Heart left ventricle (tissue), 16 donors: ENCODE measurements around the gene ASCL2. TPM values are rescaled to one million over a fixed set of nuclear protein-coding genes. Genes with fewer than 3 reads are reported as not detected.

Experiments
- ATAC-seq, 4 donors: fragments of 200-7000 bp; cut with Tn5 transposase; one replicate each; pipeline ENCODE4 v1.9.1; 2020 to 2022; ENCODE audit warnings: moderate library complexity in 4 of 4, mild to moderate bottlenecking in 3 of 4, moderate number of reproducible peaks in 1 of 4
- DNase-seq, 5 donors: peaks; one replicate each; pipeline ENCODE4 v3.0.0-alpha.2; 2020
- H3K27ac ChIP-seq, 12 donors: fragments of 200-600 bp; sonication (generic) in 4 of 12; one replicate each; pipeline versions ENCODE4 v1.5.0 to v1.8.0; 2016 to 2022; ENCODE audit warnings: mild to moderate bottlenecking in 2 of 12
- H3K27me3 ChIP-seq, 9 donors: fragments of 200-600 bp; sonication (generic) in 2 of 9; one replicate each; pipeline versions ENCODE4 v1.5.1 to v1.8.0; 2016 to 2022; ENCODE audit warnings: mild to moderate bottlenecking in 3 of 9
- H3K36me3 ChIP-seq, 9 donors: fragments of 200-600 bp; sonication (generic) in 2 of 9; one replicate each; pipeline versions ENCODE4 v1.5.0 to v1.8.0; 2018 to 2022; ENCODE audit warnings: mild to moderate bottlenecking in 2 of 9
- H3K4me1 ChIP-seq, 12 donors: fragments of 200-600 bp; sonication (generic) in 4 of 12; one replicate each; pipeline versions ENCODE4 v1.5.0 to v1.8.0; 2016 to 2022; ENCODE audit warnings: mild to moderate bottlenecking in 3 of 12
- H3K4me3 ChIP-seq, 12 donors: fragments of 200-600 bp; sonication (generic) in 4 of 12; one replicate each; pipeline versions ENCODE4 v1.5.0 to v1.8.0; 2017 to 2022; ENCODE audit warnings: mild to moderate bottlenecking in 9 of 12, moderate library complexity in 4 of 12
- H3K9me3 ChIP-seq, 12 donors: fragments of 200-600 bp; sonication (generic) in 4 of 12; one replicate each; pipeline versions ENCODE4 v1.5.0 to v1.8.0; 2016 to 2022; ENCODE audit warnings: mild to moderate bottlenecking in 1 of 12
- POLR2A ChIP-seq, 2 donors: fragments of 450-650 bp; IDR thresholded peaks; one replicate each; pipeline ENCODE4 v1.6.1; 2017; ENCODE audit warnings: antibody characterized with exemption in 2 of 2, mild to moderate bottlenecking in 2 of 2, moderate library complexity in 2 of 2
- WGBS, 4 donors: extraction: QIAGEN DNeasy Blood & Tissue Kit in 2 of 4; methylation state at CpG; one replicate each; pipeline versions ENCODE4 v1.1.5 to v1.1.7; 2013 to 2018; 5-methylcytosine and 5-hydroxymethylcytosine counted together
- intact Hi-C, 10 donors: fragments of 100-400 bp; cut with DNase I; formaldehyde crosslinking; loops; one replicate each; pipeline versions ENCODE4 v1.11.1 to v1.14.2; 2022
- polyA plus RNA-seq, 2 donors: library from polyadenylated mRNA; stranded (reverse); fragments of 200-250 nt; gene quantifications; one replicate each; pipeline ENCODE4 v1.2.3, GENCODE V29; 2013
- total RNA-seq, 9 donors: library from RNA; depleted of rRNA in 2 of 9; stranded (reverse); fragments of >200 nt in 2 of 9; fragmentation: NEBNext Ultra II Directional in 3 of 9; extraction: Animal tissue kit (Norgen Biotek cat#: 25700) in 3 of 9; gene quantifications; one replicate each; pipeline versions ENCODE4 v1.1.0 to v1.2.4, GENCODE V29; 2016 to 2023
- TF ChIP-seq, protein P1 (sequence below), 12 donors: fragments of 200-600 bp; sonication (generic) in 4 of 12; IDR thresholded peaks; one replicate each; pipeline versions ENCODE4 v1.5.0 to v1.8.0; 2018 to 2022; ENCODE audit warnings: antibody characterized with exemption in 12 of 12, mild to moderate bottlenecking in 5 of 12
- donor health status: ischemic (EF 13 %, LVEDD 7.1; RV severe dilation, severe dysfunction).
- donor health status: healthy with polysubstance abuse.
- donor health status: DM: no; HTN: yes; CAD: no.
- donor health status: DM: no; HTN: no; CAD: no.
- donor health status: ischemic (EF 25% LVEDD 6.9; RV normal size, moderate dysfunction).
- donor health status: ischemic (EF 25% LVEDD 5.7; RV mildly dilated, moderate dysfunction).
- donor health status: healthy.
- donor health status: DM: yes; HTN: yes; CAD: no.
- donor health status: ischemic (EF 35%, LVEDD 5.7; RV mildly dilated, moderate dysfunction).
- donor health status: nonischemic (EF 11% LVEDD 7.7; RV severe dilation, severe dysfunction).
- donor health status: DM: yes; HTN: yes; CAD: no.
- donor health status: PGD.
- donor health status: ischemic (EF 29% LVEDD 5.4; RV normal size, mild dysfunction).
- donor health status: nonischemic (EF 23%, LVEDD 6.1; RV moderate dilation, normal function).

Gene ASCL2
- total and polyA plus RNA-seq, 11 donors = 0.07 to 2.3 (median 0.43) TPM; not detected in 7

DNA sequence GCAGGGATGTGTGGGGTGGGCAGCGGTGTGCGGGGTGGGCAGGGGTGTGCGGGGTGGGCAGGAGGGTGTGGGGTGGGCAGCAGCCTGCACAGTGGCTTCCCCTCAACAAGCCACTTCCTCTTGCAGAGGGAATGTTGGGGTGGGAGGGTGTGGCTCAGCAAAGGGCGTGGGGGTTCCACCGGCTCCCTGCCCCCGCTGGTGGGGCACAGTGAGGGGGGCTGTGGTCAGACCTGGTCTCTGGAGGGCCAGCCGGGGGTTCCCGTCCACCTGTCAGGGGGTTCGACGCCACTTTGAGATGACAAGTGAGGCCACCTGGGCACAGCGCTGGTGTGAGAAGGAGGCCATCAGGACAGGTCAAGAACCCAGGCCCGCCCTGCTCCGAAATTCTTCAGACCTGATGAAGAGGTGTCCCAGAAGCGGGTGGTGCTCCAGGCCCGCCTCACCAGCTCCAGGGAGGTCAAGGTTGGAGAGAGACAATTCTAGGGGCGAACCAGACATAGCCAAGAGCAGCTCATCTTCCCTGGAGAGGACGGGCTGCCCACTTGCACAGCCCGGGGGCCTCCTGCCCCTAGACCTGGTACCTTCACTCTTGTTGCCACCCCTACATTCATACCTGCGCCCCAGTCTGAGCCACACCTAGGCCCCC, 30.0 kb upstream of the ASCL2 start:
- no peak for TF ChIP-seq POLR2A (IDR thresholded peaks at IDR 0.05)
- TF ChIP-seq, protein P1, sequence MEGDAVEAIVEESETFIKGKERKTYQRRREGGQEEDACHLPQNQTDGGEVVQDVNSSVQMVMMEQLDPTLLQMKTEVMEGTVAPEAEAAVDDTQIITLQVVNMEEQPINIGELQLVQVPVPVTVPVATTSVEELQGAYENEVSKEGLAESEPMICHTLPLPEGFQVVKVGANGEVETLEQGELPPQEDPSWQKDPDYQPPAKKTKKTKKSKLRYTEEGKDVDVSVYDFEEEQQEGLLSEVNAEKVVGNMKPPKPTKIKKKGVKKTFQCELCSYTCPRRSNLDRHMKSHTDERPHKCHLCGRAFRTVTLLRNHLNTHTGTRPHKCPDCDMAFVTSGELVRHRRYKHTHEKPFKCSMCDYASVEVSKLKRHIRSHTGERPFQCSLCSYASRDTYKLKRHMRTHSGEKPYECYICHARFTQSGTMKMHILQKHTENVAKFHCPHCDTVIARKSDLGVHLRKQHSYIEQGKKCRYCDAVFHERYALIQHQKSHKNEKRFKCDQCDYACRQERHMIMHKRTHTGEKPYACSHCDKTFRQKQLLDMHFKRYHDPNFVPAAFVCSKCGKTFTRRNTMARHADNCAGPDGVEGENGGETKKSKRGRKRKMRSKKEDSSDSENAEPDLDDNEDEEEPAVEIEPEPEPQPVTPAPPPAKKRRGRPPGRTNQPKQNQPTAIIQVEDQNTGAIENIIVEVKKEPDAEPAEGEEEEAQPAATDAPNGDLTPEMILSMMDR (IDR thresholded peaks at IDR 0.05) = no peak
- Histone ChIP-seq H3K27me3 (no peaks in the 10 kb centered on the region), H3K36me3 (peaks cover 0 to 3% (median 0%) of the 10 kb centered on the region in 9 donors), H3K4me1 (peaks cover 1 to 62% (median 20%) of the 10 kb centered on the region in 12 donors), H3K27ac (peak overlapping the region in 10 of 12 donors; percentile 20 to 98 (median 90)), H3K9me3 (no peaks in the 10 kb centered on the region), H3K4me3 (peak overlapping the region in 9 of 12 donors; percentile 21 to 61 (median 51))
- 67 to 81% (median 70%) methylated on average over 18 to 19 of the region's 19 CpGs for WGBS, 4 donors
- ATAC-seq (no peak), DNase-seq (peak in 2 of 5 donors; percentile 18 to 55)
- intact Hi-C loops = loop anchor here in 8 of 10 donors (2.0 to 10.0 kb wide), 6 partner anchors 102 to 594 kb away; partner anchors contain the start of gene TSSC4 (in 1 of the 8)

DNA sequence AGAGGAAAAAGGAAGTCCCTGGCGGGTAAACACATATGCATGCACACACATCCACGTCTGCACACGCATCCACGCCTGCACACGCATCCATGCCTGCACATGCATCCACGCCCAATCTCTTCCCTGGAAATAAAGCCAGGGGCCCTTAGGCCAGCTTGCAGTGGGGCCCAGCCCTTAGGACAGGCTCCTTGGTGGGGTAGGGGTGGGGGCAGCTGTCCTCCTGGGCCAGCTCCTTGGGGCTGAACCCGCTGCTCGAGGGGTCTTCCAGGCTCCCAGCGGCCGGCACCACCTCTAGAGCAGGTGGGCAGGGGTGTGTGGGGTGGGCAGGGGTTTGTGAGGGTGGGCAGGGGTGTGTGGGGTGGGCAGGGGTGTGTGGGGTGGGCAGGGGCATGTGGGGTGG, 29.4 kb upstream of the ASCL2 start:
- intact Hi-C loops = loop anchor here in 9 of 10 donors (2.0 to 10.0 kb wide), 6 partner anchors 102 to 595 kb away; partner anchors contain the start of gene TSSC4 (in 1 of the 9)
- WGBS, 4 donors = 55 to 77% (median 64%) methylated on average over 3 to 10 of the region's 10 CpGs
- Histone ChIP-seq H3K9me3 (no peaks in the 10 kb centered on the region), H3K27ac (no peak overlapping the region), H3K4me3 (no peak overlapping the region), H3K4me1 (peaks cover 0 to 56% (median 13%) of the 10 kb centered on the region in 12 donors), H3K36me3 (peaks cover 0 to 3% (median 0%) of the 10 kb centered on the region in 9 donors), H3K27me3 (no peaks in the 10 kb centered on the region)
- peak in 1 of 5 donors; percentile 37 for DNase-seq
- ATAC-seq = no peak
- no peak for TF ChIP-seq POLR2A (IDR thresholded peaks at IDR 0.05)
- TF ChIP-seq, protein P1 (IDR thresholded peaks at IDR 0.05) = no peak

GRCh38 chr11:2298795-2299761, 28.7 kb upstream of the ASCL2 start:
- H3K27ac ChIP-seq = peak overlapping the region in 3 of 12 donors; percentile 3 to 23 (median 10)
- ATAC-seq = no peak
- peak in 2 of 5 donors; percentile 21 to 62 for DNase-seq
- no peak overlapping the region for H3K4me3 ChIP-seq
- H3K4me1 ChIP-seq = peaks cover 0 to 49% (median 12%) of the 10 kb centered on the region in 12 donors
- no peaks in the 10 kb centered on the region for H3K27me3 ChIP-seq
- WGBS, 4 donors = 56 to 72% (median 58%) methylated on average over 8 to 18 of the region's 18 CpGs
- intact Hi-C loops = loop anchor here in 3 of 10 donors (2.0 to 5.0 kb wide), 2 partner anchors 102 kb away; no protein-coding TSS in a partner anchor
- H3K9me3 ChIP-seq = no peaks in the 10 kb centered on the region
- no peak for TF ChIP-seq POLR2A (IDR thresholded peaks at IDR 0.05)
- TF ChIP-seq, protein P1 (IDR thresholded peaks at IDR 0.05) = peak in 10 of 12 donors; percentile 12 to 42 (median 26)
- H3K36me3 ChIP-seq = peaks cover 0 to 3% (median 0%) of the 10 kb centered on the region in 9 donors
